K562 (cell line): ENCODE data around the gene FASTKD3. TPM values are rescaled to one million over a fixed set of nuclear protein-coding genes. Genes with fewer than 3 reads are reported as not detected.

Experiments
- CBX3 ChIP-seq, 2 experiments: IDR thresholded peaks; 1 replicate in 1 of 2; 2 replicates in 1 of 2; pipeline ENCODE4 v1.6.1; 2012; ENCODE audit warnings: inconsistent platforms in 2 of 2, low read length in 2 of 2, borderline replicate concordance in 1 of 2, control low read depth in 1 of 2
- CCNT2 ChIP-seq: IDR thresholded peaks from 2 replicates; pipeline ENCODE4 v1.6.1; 2011; ENCODE audit warnings: borderline replicate concordance, low read depth, mild to moderate bottlenecking, moderate library complexity, mixed read lengths, low read length; ENCODE audit not compliant: insufficient read length; ENCODE audit errors: extremely low read depth
- MXD1 ChIP-seq: fragments of 250-450 bp; sonication (Bioruptor Pico); IDR thresholded peaks from 2 replicates; pipeline ENCODE4 v1.8.0; 2021; ENCODE audit warnings: borderline replicate concordance, mild to moderate bottlenecking, moderate library complexity; ENCODE audit not compliant: poor library complexity, severe bottlenecking
- TAF1 ChIP-seq: IDR thresholded peaks from 2 replicates; pipeline ENCODE4 v1.6.1; 2011; ENCODE audit warnings: mild to moderate bottlenecking, low read length, moderate library complexity; ENCODE audit not compliant: insufficient read depth, control insufficient read depth, severe bottlenecking; ENCODE audit errors: extremely low read depth
- ZNF239 ChIP-seq: fragments of 250-450 bp; sonication (Bioruptor Pico); IDR thresholded peaks from 2 replicates; pipeline ENCODE4 v1.4.0; 2020; ENCODE audit warnings: mild to moderate bottlenecking
- ZNF668 ChIP-seq: fragments of 250-450 bp; sonication (Bioruptor Pico); IDR thresholded peaks from 2 replicates; pipeline ENCODE4 v1.8.0; 2022; ENCODE audit warnings: mild to moderate bottlenecking, inconsistent platforms
- polyA plus RNA-seq, 8 experiments: library from polyadenylated mRNA; depleted of rRNA in 4 of 8; stranded (reverse) in 5 of 8; unstranded in 3 of 8; fragments of >200 nt; fragmentation: Nextera tagmentation in 2 of 8; fragmentation: Illumina TruSeq in 1 of 8; extraction: Ambion mirVana in 2 of 8; extraction: Trizol in 1 of 8; gene quantifications; 2 replicates each; pipeline versions ENCODE4 v1.2.1 to v1.2.3, GENCODE V29; 2011 to 2014; ENCODE audit warnings: inconsistent platforms in 1 of 8, missing spikeins in 1 of 8
- total RNA-seq, 7 experiments: library from RNA; depleted of rRNA in 6 of 7; stranded (reverse); fragments of >200 nt in 6 of 7; fragmentation: Illumina TruSeq in 2 of 7; extraction: Trizol in 2 of 7; gene quantifications; 2 replicates each; pipeline versions ENCODE4 v1.2.1 to v1.2.3, GENCODE V29; 2011 to 2021; ENCODE audit warnings: low replicate concordance in 1 of 7
- TF ChIP-seq, protein P1 (sequence below): fragments of 450-650 bp; IDR thresholded peaks from 2 replicates; pipeline ENCODE4 v1.6.1; 2016; ENCODE audit warnings: mild to moderate bottlenecking
- TF ChIP-seq, protein P2 (sequence below), 2 experiments: fragments of 450-650 bp in 1 of 2; IDR thresholded peaks; 2 replicates each; pipeline ENCODE4 v1.6.1; 2011 to 2017; ENCODE audit warnings: low read depth in 2 of 2, antibody characterized with exemption in 1 of 2, borderline replicate concordance in 1 of 2, low read length in 1 of 2, mild to moderate bottlenecking in 1 of 2, mixed read lengths in 1 of 2; ENCODE audit not compliant: control insufficient read depth in 1 of 2

The FASTKD3 gene
- total and polyA plus RNA-seq, 9 of the 15 experiments (the other 6 are each of a cell fraction or from before 2014, with no cell fraction given): 17.1 to 149 (median 47.5) TPM

GRCh38 chr5:7852988-7853387 lies 15.8 kb downstream of the FASTKD3 start (continued):
- TF ChIP-seq TAF1: no peak
- no peak for TF ChIP-seq MXD1 (CRISPR knock-in tag)
- TF ChIP-seq CCNT2: no peak
- TF ChIP-seq, protein P1, sequence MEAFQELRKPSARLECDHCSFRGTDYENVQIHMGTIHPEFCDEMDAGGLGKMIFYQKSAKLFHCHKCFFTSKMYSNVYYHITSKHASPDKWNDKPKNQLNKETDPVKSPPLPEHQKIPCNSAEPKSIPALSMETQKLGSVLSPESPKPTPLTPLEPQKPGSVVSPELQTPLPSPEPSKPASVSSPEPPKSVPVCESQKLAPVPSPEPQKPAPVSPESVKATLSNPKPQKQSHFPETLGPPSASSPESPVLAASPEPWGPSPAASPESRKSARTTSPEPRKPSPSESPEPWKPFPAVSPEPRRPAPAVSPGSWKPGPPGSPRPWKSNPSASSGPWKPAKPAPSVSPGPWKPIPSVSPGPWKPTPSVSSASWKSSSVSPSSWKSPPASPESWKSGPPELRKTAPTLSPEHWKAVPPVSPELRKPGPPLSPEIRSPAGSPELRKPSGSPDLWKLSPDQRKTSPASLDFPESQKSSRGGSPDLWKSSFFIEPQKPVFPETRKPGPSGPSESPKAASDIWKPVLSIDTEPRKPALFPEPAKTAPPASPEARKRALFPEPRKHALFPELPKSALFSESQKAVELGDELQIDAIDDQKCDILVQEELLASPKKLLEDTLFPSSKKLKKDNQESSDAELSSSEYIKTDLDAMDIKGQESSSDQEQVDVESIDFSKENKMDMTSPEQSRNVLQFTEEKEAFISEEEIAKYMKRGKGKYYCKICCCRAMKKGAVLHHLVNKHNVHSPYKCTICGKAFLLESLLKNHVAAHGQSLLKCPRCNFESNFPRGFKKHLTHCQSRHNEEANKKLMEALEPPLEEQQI: no peak
- TF ChIP-seq, protein P2, sequence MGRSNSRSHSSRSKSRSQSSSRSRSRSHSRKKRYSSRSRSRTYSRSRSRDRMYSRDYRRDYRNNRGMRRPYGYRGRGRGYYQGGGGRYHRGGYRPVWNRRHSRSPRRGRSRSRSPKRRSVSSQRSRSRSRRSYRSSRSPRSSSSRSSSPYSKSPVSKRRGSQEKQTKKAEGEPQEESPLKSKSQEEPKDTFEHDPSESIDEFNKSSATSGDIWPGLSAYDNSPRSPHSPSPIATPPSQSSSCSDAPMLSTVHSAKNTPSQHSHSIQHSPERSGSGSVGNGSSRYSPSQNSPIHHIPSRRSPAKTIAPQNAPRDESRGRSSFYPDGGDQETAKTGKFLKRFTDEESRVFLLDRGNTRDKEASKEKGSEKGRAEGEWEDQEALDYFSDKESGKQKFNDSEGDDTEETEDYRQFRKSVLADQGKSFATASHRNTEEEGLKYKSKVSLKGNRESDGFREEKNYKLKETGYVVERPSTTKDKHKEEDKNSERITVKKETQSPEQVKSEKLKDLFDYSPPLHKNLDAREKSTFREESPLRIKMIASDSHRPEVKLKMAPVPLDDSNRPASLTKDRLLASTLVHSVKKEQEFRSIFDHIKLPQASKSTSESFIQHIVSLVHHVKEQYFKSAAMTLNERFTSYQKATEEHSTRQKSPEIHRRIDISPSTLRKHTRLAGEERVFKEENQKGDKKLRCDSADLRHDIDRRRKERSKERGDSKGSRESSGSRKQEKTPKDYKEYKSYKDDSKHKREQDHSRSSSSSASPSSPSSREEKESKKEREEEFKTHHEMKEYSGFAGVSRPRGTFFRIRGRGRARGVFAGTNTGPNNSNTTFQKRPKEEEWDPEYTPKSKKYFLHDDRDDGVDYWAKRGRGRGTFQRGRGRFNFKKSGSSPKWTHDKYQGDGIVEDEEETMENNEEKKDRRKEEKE (IDR thresholded peaks at IDR 0.05; ENCODE audit: borderline replicate concordance in 1 of 2, control insufficient read depth in 1 of 2, low read depth in 2 of 2, low read length in 1 of 2): no peak
- TF ChIP-seq ZNF239: no peak
- TF ChIP-seq CBX3 (IDR thresholded peaks at IDR 0.05; ENCODE audit: borderline replicate concordance in 1 of 2, low read length in 2 of 2): no peak
- no peak for TF ChIP-seq ZNF668 (CRISPR knock-in tag)
- TF ChIP-seq, all 486 proteins: peak for 0
